Measurements from ENCODE around the gene PARN. TPM values are rescaled to one million over a fixed set of nuclear protein-coding genes. Genes with fewer than 3 reads are reported as not detected.
"Not testable (repeated sequence)": the region's sequence is repeated elsewhere in the genome, so short reads cannot be mapped to it uniquely, and the experiment has no call there.

The PARN gene
- total and polyA plus RNA-seq, 8 donors, result 9.9 to 75.3 (median 24.2) TPM

- Histone ChIP-seq H3K4me1 (no peaks in the 10 kb centered on the region), H3K27ac (no peak overlapping the region), H3K9me3 (no peaks in the 10 kb centered on the region), H3K36me3 (peaks cover 46 to 100% (median 99%) of the 10 kb centered on the region in 4 donors), H3K27me3 (no peaks in the 10 kb centered on the region), H3K4me3 (no peak overlapping the region)
- TF ChIP-seq POLR2A (IDR thresholded peaks at IDR 0.05) (no peak), EP300 (IDR thresholded peaks at IDR 0.05) (no peak), POLR2AphosphoS5 (IDR thresholded peaks at IDR 0.05) (no peak), CTCF (IDR thresholded peaks at IDR 0.05) (no peak)
- intact Hi-C loops (cut with DNase I; ENCODE audit: low total_unique reads), result no loop called here
- WGBS, 5 donors, result 91 to 95% (median 94%) methylated on average over 10 of the region's 10 CpGs
- DNase-seq, result no peak
Observed at GRCh38 chr16:14649816-14650215, 19.8 kb upstream of the PARN start.

DNA sequence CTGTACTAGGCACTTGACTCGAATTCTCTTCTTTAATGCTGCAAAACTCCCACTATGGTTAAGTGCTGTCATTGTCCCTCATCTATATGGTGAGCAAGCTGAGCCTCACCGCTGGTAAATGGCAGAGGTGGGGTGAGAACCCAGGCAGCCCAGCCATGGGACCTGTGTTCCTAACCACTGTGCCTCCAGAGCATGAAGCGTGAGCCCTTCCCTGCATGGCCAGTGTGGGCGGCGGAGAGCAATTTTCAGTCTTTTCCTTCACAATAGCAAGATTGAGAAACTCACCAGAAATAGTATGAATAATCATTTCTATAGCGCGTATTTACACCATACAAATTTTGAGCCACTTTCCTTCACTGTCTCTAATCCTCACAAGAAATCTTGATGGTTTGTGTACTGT lies 11.9 kb upstream of the PARN start:
- H3K9me3 ChIP-seq, result no peaks in the 10 kb centered on the region
- TF ChIP-seq POLR2AphosphoS5 (IDR thresholded peaks at IDR 0.05) (no peak), POLR2A (IDR thresholded peaks at IDR 0.05) (no peak), EP300 (IDR thresholded peaks at IDR 0.05) (no peak), CTCF (IDR thresholded peaks at IDR 0.05) (no peak)
- H3K27me3 ChIP-seq, result no peaks in the 10 kb centered on the region
- H3K4me1 ChIP-seq, result peaks cover 8 to 51% (median 24%) of the 10 kb centered on the region in 4 donors
- no peak for DNase-seq
- peaks cover 23 to 71% (median 57%) of the 10 kb centered on the region in 4 donors for H3K36me3 ChIP-seq
- intact Hi-C loops (cut with DNase I; ENCODE audit: low total_unique reads), result no loop called here
- WGBS, 5 donors, result 89 to 96% (median 91%) methylated on average over 7 of the region's 7 CpGs
- no peak overlapping the region for H3K4me3 ChIP-seq
- peak overlapping the region in 2 of 5 donors; percentile 9 to 18 for H3K27ac ChIP-seq

DNA sequence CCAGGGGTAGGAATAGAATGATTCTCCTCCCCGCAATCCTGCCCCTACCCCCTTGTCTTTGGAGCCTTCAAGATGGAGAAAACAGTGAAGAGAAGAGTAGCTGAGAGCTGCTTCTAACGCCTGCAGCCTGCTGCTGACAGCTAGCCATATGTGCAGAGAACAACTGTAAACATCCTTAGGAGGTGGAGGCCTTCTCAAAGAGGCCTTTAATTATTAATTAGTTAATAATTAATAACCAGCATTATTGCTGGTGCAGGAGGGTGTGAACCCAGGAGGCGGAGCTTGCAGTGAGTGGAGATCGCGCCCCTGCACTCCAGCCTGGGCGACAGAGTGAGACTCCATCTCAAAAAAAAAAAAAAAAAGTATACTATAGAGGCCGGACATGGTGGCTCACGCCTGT lies 11.1 kb upstream of the PARN start:
- Histone ChIP-seq H3K9me3 (no peaks in the 10 kb centered on the region), H3K4me3 (no peak overlapping the region), H3K4me1 (peaks cover 11 to 58% (median 30%) of the 10 kb centered on the region in 4 donors), H3K36me3 (peaks cover 21 to 64% (median 50%) of the 10 kb centered on the region in 4 donors), H3K27me3 (no peaks in the 10 kb centered on the region), H3K27ac (peak overlapping the region in 3 of 5 donors; percentile 21 to 59 (median 31))
- no peak for TF ChIP-seq POLR2AphosphoS5 (IDR thresholded peaks at IDR 0.05)
- TF ChIP-seq CTCF (IDR thresholded peaks at IDR 0.05), result no peak
- TF ChIP-seq POLR2A (IDR thresholded peaks at IDR 0.05), result no peak
- no peak for TF ChIP-seq EP300 (IDR thresholded peaks at IDR 0.05)
- peak in 1 of 2 donors; percentile 23 for DNase-seq
- WGBS, 5 donors, result 42 to 58% (median 51%) methylated on average over 8 of the region's 8 CpGs
- intact Hi-C loops (cut with DNase I; ENCODE audit: low total_unique reads), result no loop called here

DNA sequence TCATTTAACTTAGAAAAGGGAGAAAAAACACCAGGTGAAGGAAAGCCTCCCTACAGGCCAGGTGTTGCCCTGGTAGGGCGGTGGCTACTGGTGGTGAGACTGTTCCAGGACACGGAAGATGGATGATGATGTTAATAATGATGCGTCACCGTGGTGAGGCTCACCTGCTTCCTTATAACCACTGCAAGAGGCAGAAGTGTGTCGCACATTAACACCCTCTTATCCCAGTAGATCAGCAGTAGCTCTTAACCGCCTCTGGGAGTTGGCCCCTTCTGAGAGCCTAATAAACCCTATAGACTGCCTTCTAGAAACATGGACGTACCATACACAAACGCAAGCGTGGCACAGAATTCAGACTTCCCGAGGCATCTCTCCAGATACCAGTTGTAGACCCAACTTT lies 10.5 kb upstream of the PARN start:
- TF ChIP-seq POLR2A (IDR thresholded peaks at IDR 0.05) (no peak), CTCF (IDR thresholded peaks at IDR 0.05) (no peak), EP300 (IDR thresholded peaks at IDR 0.05) (no peak), POLR2AphosphoS5 (IDR thresholded peaks at IDR 0.05) (no peak)
- Histone ChIP-seq H3K27me3 (no peaks in the 10 kb centered on the region), H3K36me3 (peaks cover 15 to 57% (median 43%) of the 10 kb centered on the region in 4 donors), H3K4me1 (peaks cover 17 to 65% (median 36%) of the 10 kb centered on the region in 4 donors), H3K4me3 (no peak overlapping the region), H3K9me3 (no peaks in the 10 kb centered on the region), H3K27ac (peak overlapping the region in 4 of 5 donors; percentile 21 to 59 (median 40))
- peak in 1 of 2 donors; percentile 80 for DNase-seq
- intact Hi-C loops (cut with DNase I; ENCODE audit: low total_unique reads), result no loop called here
- WGBS, 5 donors, result 59 to 86% (median 67%) methylated on average over 9 to 10 of the region's 10 CpGs

- peak overlapping the region in 1 of 5 donors; percentile 97 for H3K27ac ChIP-seq
- DNase-seq; H3K27me3 ChIP-seq; intact Hi-C loops (cut with DNase I; ENCODE audit: low total_unique reads); H3K4me3 ChIP-seq; H3K9me3 ChIP-seq: not testable (repeated sequence)
- H3K36me3 ChIP-seq, result peaks cover 0 to 36% (median 28%) of the 10 kb centered on the region in 4 donors
- H3K4me1 ChIP-seq, result peaks cover 33 to 82% (median 57%) of the 10 kb centered on the region in 4 donors
- WGBS, 5 donors, result 21 to 38% (median 27%) methylated on average over 1 of the region's 1 CpG
Observed at GRCh38 chr16:14636951-14637240, 6.8 kb upstream of the PARN start.

All from stomach (tissue), 9 donors.